Heart left ventricle (tissue), 13 donors: Measurements from ENCODE around the gene CFAP161.

Source experiments
- CTCF ChIP-seq, 12 donors: fragments of 200-600 bp; sonication (generic) in 4 of 12; IDR thresholded peaks; one replicate each; pipeline versions ENCODE4 v1.5.0 to v1.8.0; 2018 to 2022; ENCODE audit warnings: antibody characterized with exemption in 12 of 12, mild to moderate bottlenecking in 5 of 12
- POLR2A ChIP-seq, 2 donors: fragments of 450-650 bp; IDR thresholded peaks; one replicate each; pipeline ENCODE4 v1.6.1; 2017; ENCODE audit warnings: antibody characterized with exemption in 2 of 2, mild to moderate bottlenecking in 2 of 2, moderate library complexity in 2 of 2
- donor health status: ischemic (EF 13 %, LVEDD 7.1; RV severe dilation, severe dysfunction).
- donor health status: DM: no; HTN: yes; CAD: no.
- donor health status: DM: no; HTN: no; CAD: no.
- donor health status: ischemic (EF 25% LVEDD 6.9; RV normal size, moderate dysfunction).
- donor health status: ischemic (EF 25% LVEDD 5.7; RV mildly dilated, moderate dysfunction).
- donor health status: ischemic (EF 35%, LVEDD 5.7; RV mildly dilated, moderate dysfunction).
- donor health status: nonischemic (EF 11% LVEDD 7.7; RV severe dilation, severe dysfunction).
- donor health status: DM: yes; HTN: yes; CAD: no.
- donor health status: PGD.
- donor health status: ischemic (EF 29% LVEDD 5.4; RV normal size, mild dysfunction).
- donor health status: nonischemic (EF 23%, LVEDD 6.1; RV moderate dilation, normal function).

- TF ChIP-seq CTCF (IDR thresholded peaks at IDR 0.05): no peak
- no peak for TF ChIP-seq POLR2A (IDR thresholded peaks at IDR 0.05)
Observed at GRCh38 chr15:81098861-81099651, 35.0 kb upstream of the CFAP161 start.
